SK-MEL-5 (cell line): Measurements from ENCODE around the gene SPRY2. TPM values are rescaled to one million over a fixed set of nuclear protein-coding genes. Genes with fewer than 3 reads are reported as not detected.
A peak's percentile ranks its signal among the peaks of the same experiment; 100 is the strongest.

Experiments
- DNase-seq: peaks from one replicate; pipeline ENCODE4 v3.0.0-alpha.2; 2016; ENCODE audit warnings: low read depth, low spot score
- in situ Hi-C: cut with HindIII; loops from 2 replicates; pipeline ENCODE4 v1.10.0; 2016; ENCODE audit warnings: low sequenced_read_pairs, high pct_unique_total_duplicates, low pct_unique_long_range_greater_than_20kb
- polyA plus RNA-seq, 2 experiments: library from polyadenylated mRNA; depleted of rRNA; stranded (reverse); fragments of >200 nt; gene quantifications; 2 replicates each; pipeline ENCODE4 v1.2.3, GENCODE V29; 2015
- total RNA-seq: library from RNA; depleted of rRNA; stranded (reverse); fragments of >200 nt; shearing (Covaris generic); gene quantifications from 2 replicates; pipeline ENCODE4 v1.2.3, GENCODE V29; 2014; rRNA removed

SPRY2 gene
- 90.2 and 91.0 TPM in 2 replicates for total RNA-seq
- 220 and 279 TPM in 2 replicates for polyA plus RNA-seq (2015; cell fraction: cytosol; rRNA removed)
- polyA plus RNA-seq (2015; cell fraction: nucleus; rRNA removed): 240 and 249 TPM in 2 replicates

- in situ Hi-C loops: no loop called here
- DNase-seq: peak; percentile 99
Observed at GRCh38 chr13:80341101-80341755, at the start of gene SPRY2. Gene SPRY2 (minus strand): TSS chr13:80341126. CDS start chr13:80337705, 3,421 bp downstream.

- in situ Hi-C loops: no loop called here
Observed at GRCh38 chr13:80390338-80390737, 49.4 kb upstream of the SPRY2 start.

GRCh38 chr13:80389073-80390038, 48.4 kb upstream of the SPRY2 start:
- no peak for DNase-seq
- in situ Hi-C loops: no loop called here

More at GRCh38 chr13:80390338-80390737, 49.4 kb upstream of the SPRY2 start:
- DNase-seq: no peak

GRCh38 chr13:80388506-80388905, 47.6 kb upstream of the SPRY2 start:
- DNase-seq: no peak
- in situ Hi-C loops: no loop called here

GRCh38 chr13:80386592-80386991, 45.7 kb upstream of the SPRY2 start:
- in situ Hi-C loops: no loop called here
- no peak for DNase-seq

GRCh38 chr13:80386002-80386401, 45.1 kb upstream of the SPRY2 start:
- no peak for DNase-seq
- in situ Hi-C loops: no loop called here

- DNase-seq: no peak
- in situ Hi-C loops: no loop called here
Observed at GRCh38 chr13:80382576-80382975, 41.6 kb upstream of the SPRY2 start.

- DNase-seq: no peak
- in situ Hi-C loops: no loop called here
Observed at GRCh38 chr13:80379245-80379644, 38.3 kb upstream of the SPRY2 start.

- in situ Hi-C loops: no loop called here
- no peak for DNase-seq
Observed at GRCh38 chr13:80376554-80376953, 35.6 kb upstream of the SPRY2 start.

- in situ Hi-C loops: no loop called here
- DNase-seq: no peak
Observed at GRCh38 chr13:80374901-80375300, 34.0 kb upstream of the SPRY2 start.

- no peak for DNase-seq
- in situ Hi-C loops: no loop called here
Observed at GRCh38 chr13:80374444-80374843, 33.5 kb upstream of the SPRY2 start.

GRCh38 chr13:80371840-80372509, 31.0 kb upstream of the SPRY2 start:
- in situ Hi-C loops: no loop called here
- DNase-seq: no peak

GRCh38 chr13:80367473-80367872, 26.5 kb upstream of the SPRY2 start:
- in situ Hi-C loops: no loop called here
- no peak for DNase-seq

GRCh38 chr13:80363890-80364503, 23.1 kb upstream of the SPRY2 start:
- in situ Hi-C loops: no loop called here
- peak; percentile 65 for DNase-seq

GRCh38 chr13:80362481-80362880, 21.6 kb upstream of the SPRY2 start:
- peak; percentile 23 for DNase-seq
- in situ Hi-C loops: no loop called here

GRCh38 chr13:80361883-80362327, 21.0 kb upstream of the SPRY2 start:
- in situ Hi-C loops: no loop called here
- DNase-seq: peak; percentile 96

GRCh38 chr13:80361298-80361697, 20.4 kb upstream of the SPRY2 start:
- in situ Hi-C loops: no loop called here
- peak; percentile 6 for DNase-seq

GRCh38 chr13:80360453-80360800, 19.5 kb upstream of the SPRY2 start:
- peak; percentile 10 for DNase-seq
- in situ Hi-C loops: no loop called here
